Hepatic stellate cell (primary cell): Measurements from ENCODE around the gene MYL6.
A peak's percentile ranks its signal among the peaks of the same experiment; 100 is the strongest.
"Not testable (repeated sequence)": the region's sequence is repeated elsewhere in the genome, so short reads cannot be mapped to it uniquely, and the experiment has no call there.

Source experiments
- DNase-seq: peaks from one replicate; pipeline ENCODE4 v3.0.0; 2011; ENCODE audit warnings: low spot score

Gene MYL6

DNA sequence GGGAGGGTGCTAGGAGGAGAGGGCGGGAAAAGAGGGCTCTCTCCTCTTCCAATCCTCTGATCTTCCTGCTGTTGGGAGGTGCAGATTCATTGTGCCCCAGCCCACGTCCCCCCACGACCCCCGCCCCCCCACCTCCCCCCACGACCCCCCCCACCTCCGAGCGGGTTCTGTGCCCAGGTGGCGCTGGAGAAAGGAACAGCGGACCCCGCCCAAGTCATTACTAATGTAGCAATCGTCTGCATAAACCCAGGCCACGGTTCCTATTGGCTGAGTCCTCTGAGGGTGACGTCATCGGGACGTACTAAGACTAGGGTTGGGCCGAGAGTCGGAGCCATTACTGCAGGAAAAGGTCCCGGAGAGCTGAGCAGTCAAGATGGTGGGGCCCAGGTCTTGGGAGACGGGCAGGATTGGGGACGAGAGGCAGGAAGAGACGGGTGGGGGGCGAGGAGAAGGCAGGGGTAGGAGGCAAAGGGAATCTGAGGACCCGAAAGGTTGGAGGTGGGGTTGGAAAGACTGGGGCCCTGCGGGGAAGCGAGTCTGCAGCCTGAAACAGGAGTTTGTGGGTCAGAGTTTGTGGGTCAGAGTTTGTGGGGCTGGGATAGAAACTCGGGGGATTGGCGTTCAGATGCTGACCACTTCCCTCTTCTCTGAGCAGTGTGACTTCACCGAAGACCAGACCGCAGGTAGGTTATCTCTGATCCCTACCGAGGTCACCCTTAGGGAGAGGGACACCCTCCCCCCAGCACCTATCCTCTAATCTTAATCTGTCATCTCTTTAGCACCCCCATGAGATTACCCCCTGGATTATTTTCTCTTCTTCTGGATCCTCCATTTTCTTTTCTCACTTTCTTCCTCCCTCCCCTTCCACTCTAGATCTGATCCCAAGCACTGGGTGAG lies at the start of gene MYL6:
MYL6 (plus strand) TSS at position 331 of the 897 bp plus-strand sequence; CDS start at position 374, 43 bp downstream.
- peak; percentile 97 for DNase-seq

- no peak for DNase-seq
These were observed 47.6 kb upstream of the MYL6 start for GRCh38 chr12:56110571-56110970.

DNA sequence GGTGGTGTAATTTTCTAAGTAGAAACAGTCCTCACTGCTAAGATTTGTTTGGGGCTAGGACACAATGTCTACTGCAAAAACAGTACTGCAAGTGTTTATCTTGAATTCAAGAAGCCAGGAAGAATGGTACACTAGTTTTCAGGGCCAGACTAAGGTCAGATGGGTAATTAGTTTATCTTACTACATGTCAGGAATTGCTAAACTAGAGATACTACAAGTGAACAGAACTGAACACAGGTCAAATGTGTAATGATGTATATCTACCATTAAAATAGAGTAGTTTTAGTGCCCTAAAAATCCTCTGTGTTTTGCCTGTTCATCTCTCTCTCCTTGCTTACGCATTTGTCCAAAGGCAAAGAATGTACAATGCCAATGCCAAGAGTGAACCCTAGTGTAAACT lies 44.1 kb upstream of the MYL6 start:
- no peak for DNase-seq

- DNase-seq: no peak
These were observed 42.8 kb upstream of the MYL6 start for GRCh38 chr12:56115329-56115728.

DNA sequence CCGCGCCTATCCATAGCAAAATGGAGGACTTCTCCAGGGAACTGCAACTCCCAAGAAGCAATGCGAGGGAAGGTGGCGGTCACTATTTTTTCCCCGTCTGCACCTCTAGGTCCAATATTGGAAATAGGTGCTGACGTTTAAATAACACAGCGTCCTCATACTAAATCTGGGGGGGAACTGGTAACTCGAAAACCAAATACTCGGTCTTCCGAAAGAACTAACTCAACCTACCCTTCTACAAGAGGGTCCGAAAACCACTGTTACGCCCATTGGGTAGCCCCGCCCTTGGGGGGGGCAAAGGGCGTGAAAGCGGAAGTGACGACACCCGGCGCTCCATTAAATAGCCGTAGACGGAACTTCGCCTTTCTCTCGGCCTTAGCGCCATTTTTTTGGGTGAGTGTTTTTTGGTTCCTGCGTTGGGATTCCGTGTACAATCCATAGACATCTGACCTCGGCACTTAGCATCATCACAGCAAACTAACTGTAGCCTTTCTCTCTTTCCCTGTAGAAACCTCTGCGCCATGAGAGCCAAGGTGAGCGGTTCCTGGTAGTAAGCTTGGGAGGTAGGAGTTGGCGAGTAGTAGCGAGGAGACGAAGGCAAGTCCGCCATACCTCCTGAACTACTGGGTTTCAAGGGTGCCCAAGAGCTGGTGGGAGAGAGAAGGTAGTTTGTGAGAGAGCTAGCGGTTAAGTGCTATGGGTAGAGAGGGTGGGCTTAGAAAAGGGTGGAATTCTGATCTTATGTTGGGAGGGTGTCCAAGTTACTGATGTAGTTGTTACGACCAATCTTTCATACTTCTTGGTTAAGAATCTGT lies 41.7 kb upstream of the MYL6 start, which contains the start of gene RPL41:
RPL41 (plus strand) TSS at position 367 of the 815 bp plus-strand sequence.
- peak; percentile 69 for DNase-seq

DNA sequence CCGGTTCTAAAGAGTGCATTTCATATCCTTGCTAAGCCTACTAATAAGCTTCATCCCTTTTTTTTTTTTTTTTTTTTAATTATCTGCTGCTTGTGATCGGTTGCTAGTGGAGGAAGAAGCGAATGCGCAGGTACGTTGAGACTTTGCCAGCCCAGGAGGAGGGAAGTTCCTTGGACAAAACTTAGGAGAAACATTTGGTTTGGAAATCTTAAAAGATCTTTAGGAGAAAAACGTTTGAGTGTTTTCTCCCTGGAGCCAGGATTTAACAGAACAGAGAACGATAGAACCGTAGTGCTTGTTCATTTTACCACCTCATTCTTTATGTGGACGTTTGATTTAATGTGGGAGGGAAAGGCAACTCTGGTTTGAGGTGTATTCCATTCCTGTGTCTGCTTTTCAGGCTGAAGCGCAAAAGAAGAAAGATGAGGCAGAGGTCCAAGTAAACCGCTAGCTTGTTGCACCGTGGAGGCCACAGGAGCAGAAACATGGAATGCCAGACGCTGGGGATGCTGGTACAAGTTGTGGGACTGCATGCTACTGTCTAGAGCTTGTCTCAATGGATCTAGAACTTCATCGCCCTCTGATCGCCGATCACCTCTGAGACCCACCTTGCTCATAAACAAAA lies 41.0 kb upstream of the MYL6 start:
- not testable (repeated sequence) for DNase-seq

- peak; percentile 94 for DNase-seq
These were observed 40.1 kb upstream of the MYL6 start, which contains the start of gene ZC3H10 for GRCh38 chr12:56117778-56118687. ZC3H10 (plus strand) TSS chr12:56118266; CDS start chr12:56120563, 2,297 bp downstream.

DNA sequence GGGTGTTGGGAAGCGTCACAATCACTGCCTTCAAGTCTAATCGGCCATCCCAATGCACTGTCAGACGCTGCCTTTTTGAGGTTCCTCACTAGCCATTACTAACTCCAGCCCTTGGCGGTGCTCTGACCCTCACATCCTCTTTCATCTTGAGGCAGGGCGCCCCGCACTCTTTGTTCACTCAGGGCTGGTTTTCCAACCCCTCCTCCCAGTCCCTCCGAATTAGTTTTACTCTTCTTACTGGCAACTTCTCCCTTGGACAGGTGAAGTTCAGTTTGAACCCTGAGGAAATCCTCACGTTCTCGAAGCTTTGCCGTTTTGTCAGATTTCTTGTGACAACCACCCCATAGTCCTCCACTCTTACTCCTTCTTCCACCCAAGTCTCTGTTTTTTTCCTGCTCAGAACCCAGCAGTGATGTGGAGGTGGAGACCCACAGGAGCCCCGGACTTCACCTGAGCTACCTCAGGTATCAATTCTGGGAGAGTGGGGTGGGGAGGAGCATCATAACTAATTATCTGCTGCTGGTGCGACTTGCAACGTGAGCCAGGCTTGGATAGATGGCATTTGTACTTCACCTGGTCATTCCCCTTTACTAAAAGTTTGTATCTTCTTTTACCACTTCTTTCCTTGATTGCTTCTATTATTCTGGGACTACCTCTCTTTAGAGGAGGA lies 39.3 kb upstream of the MYL6 start:
- no peak for DNase-seq

- peak; percentile 98 for DNase-seq
These were observed 38.8 kb upstream of the MYL6 start for GRCh38 chr12:56119361-56119796.

DNA sequence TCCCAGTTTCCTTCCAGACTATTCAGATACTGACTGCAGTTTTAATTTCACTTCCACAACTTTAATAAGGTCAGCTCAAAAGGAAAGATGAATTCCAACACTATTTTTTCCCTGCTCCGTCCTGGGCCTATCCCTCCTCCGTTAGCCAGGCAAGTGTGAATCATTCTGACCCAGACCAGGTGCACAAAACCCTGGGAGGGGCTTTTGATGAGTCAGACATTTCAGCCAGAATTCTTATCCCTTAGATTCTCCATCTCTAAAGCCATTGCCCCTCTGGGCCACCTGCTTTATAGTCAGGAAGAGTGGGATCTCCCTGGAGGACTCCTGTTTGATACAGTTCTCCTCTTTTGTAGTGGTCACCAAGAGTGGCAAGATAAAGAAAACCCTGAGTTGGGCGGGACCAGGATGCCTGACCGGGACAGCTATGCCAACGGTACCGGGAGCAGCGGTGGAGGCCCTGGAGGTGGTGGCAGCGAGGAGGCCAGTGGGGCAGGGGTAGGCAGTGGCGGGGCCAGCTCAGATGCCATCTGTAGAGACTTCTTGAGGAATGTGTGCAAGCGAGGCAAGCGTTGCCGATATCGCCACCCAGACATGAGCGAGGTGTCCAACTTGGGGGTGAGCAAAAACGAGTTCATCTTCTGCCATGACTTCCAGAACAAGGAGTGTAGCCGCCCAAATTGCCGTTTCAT lies 37.9 kb upstream of the MYL6 start:
- no peak for DNase-seq

DNA sequence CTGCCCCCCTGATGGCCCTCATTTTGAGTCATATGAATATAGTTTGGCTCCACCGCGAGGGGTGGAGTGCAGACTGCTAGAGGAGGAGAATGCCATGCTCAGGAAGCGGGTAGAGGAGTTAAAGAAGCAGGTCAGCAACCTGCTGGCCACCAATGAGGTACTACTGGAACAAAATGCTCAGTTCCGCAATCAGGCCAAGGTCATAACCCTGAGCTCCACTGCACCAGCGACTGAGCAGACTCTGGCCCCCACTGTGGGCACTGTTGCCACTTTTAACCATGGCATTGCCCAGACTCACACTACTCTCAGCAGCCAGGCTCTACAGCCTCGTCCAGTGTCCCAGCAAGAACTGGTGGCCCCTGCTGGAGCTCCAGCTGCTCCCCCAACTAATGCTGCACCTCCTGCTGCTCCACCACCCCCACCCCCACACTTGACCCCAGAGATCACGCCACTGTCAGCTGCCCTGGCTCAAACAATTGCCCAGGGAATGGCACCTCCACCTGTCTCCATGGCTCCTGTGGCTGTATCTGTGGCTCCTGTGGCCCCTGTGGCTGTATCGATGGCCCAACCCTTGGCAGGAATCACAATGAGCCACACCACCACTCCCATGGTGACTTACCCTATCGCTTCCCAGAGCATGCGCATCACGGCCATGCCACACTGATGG lies 36.8 kb upstream of the MYL6 start:
- no peak for DNase-seq

GRCh38 chr12:56122637-56123036 lies 35.5 kb upstream of the MYL6 start:
- no peak for DNase-seq

- DNase-seq: no peak
These were observed 34.0 kb upstream of the MYL6 start for GRCh38 chr12:56124133-56124532.

GRCh38 chr12:56126732-56127239 lies 31.4 kb upstream of the MYL6 start:
- DNase-seq: no peak

- no peak for DNase-seq
These were observed 30.7 kb upstream of the MYL6 start for GRCh38 chr12:56127485-56127887.

GRCh38 chr12:56127888-56128669 lies 30.1 kb upstream of the MYL6 start, which contains the start of gene ESYT1:
ESYT1 (plus strand) TSS chr12:56128267; CDS start chr12:56128320, 53 bp downstream.
- DNase-seq: peak; percentile 98

DNA sequence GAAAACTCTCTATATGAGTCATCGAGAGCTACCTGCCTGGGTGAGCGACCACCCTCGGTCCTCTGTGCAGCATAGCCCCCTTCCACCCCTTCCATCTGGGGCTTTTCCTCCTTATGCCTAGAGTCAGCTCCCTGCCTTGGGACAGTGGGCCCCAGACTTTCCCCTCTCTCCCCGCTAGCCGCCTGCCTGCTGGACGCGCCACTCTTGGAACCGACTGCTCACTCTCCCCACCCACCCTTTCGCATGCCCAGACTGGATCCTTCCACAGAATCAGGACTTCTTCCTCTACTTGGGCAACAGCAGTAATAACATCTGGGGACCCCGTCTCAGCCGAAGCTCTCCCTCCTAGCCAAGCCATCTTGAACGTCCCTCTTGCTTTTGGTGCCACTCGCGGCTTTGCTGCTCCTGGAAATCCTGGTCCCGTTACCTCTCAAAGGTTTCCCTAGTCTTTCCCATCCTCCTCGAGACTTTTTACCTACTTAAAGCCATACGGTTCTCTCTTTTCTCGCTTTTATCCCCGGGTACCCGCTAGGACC lies 29.4 kb upstream of the MYL6 start:
- peak; percentile 47 for DNase-seq
